Left ventricle myocardium inferior (tissue), 1 donor: ENCODE measurements around the gene ARHGEF4. TPM values are rescaled to one million over a fixed set of nuclear protein-coding genes. Genes with fewer than 3 reads are reported as not detected.

ENCODE experiments used
- DNase-seq: peaks from one replicate; pipeline ENCODE4 v3.0.0-alpha.2; 2020
- H3K27ac ChIP-seq: fragments of 200-600 bp; replicated peaks from 2 replicates; pipeline ENCODE4 v1.8.0; 2021
- H3K27me3 ChIP-seq: fragments of 200-600 bp; 2 replicates; pipeline ENCODE4 v1.8.0; 2021; ENCODE audit warnings: low read depth
- H3K36me3 ChIP-seq: fragments of 200-600 bp; 2 replicates; pipeline ENCODE4 v1.8.0; 2021
- H3K4me1 ChIP-seq: fragments of 200-600 bp; 2 replicates; pipeline ENCODE4 v1.8.0; 2021
- H3K4me3 ChIP-seq: fragments of 200-600 bp; 2 replicates; pipeline ENCODE4 v1.8.0; 2021; ENCODE audit warnings: mild to moderate bottlenecking, moderate library complexity
- H3K9me3 ChIP-seq: fragments of 200-600 bp; replicated peaks from 2 replicates; pipeline ENCODE4 v1.8.0; 2021
- CTCF ChIP-seq: fragments of 200-600 bp; IDR thresholded peaks from 2 replicates; pipeline ENCODE4 v1.8.0; 2021; ENCODE audit warnings: antibody characterized with exemption, mild to moderate bottlenecking, borderline replicate concordance
- intact Hi-C: fragments of 100-400 bp; cut with micrococcal nuclease; formaldehyde crosslinking; loops from one replicate; pipeline ENCODE4 v1.11.0; 2022
- total RNA-seq: library from RNA; stranded (reverse); fragmentation: NEBNext Ultra II Directional; extraction: Animal tissue kit (Norgen Biotek cat#: 25700); gene quantifications from one replicate; pipeline ENCODE4 v1.2.1, GENCODE V29; 2021
- donor health status: DM: no; HTN: yes; CAD: no; lungs with severe emphysema.

The ARHGEF4 gene
- total RNA-seq, 1 donor from 2014 or later, result 5.3 TPM

GRCh38 chr2:130846686-130847375 lies 10.1 kb downstream of the ARHGEF4 start:
- intact Hi-C loops, result no loop called here
- Histone ChIP-seq H3K4me1 (no peaks in the 10 kb centered on the region), H3K27me3 (peaks cover 28% of the 10 kb centered on the region), H3K36me3 (no peaks in the 10 kb centered on the region), H3K4me3 (no peak overlapping the region), H3K9me3 (no peaks in the 10 kb centered on the region), H3K27ac (no peak overlapping the region)
- TF ChIP-seq CTCF, result no peak
- DNase-seq, result no peak

- intact Hi-C loops, result no loop called here
- no peak for TF ChIP-seq CTCF
- Histone ChIP-seq H3K27me3 (peaks cover 21% of the 10 kb centered on the region), H3K36me3 (no peaks in the 10 kb centered on the region), H3K4me3 (no peak overlapping the region), H3K27ac (no peak overlapping the region), H3K9me3 (no peaks in the 10 kb centered on the region), H3K4me1 (no peaks in the 10 kb centered on the region)
- DNase-seq, result no peak
Observed at GRCh38 chr2:130847776-130848525, 11.2 kb downstream of the ARHGEF4 start.

- no peak for TF ChIP-seq CTCF
- H3K4me1 ChIP-seq, result no peaks in the 10 kb centered on the region
- H3K4me3 ChIP-seq, result no peak overlapping the region
- intact Hi-C loops, result no loop called here
- H3K36me3 ChIP-seq, result no peaks in the 10 kb centered on the region
- no peak for DNase-seq
- H3K27ac ChIP-seq, result no peak overlapping the region
- no peaks in the 10 kb centered on the region for H3K9me3 ChIP-seq
- peaks cover 14% of the 10 kb centered on the region for H3K27me3 ChIP-seq
Observed at GRCh38 chr2:130848526-130849210, 12.0 kb downstream of the ARHGEF4 start.

GRCh38 chr2:130849896-130850787 lies 13.4 kb downstream of the ARHGEF4 start:
- Histone ChIP-seq H3K27me3 (peaks cover 4% of the 10 kb centered on the region), H3K4me1 (no peaks in the 10 kb centered on the region), H3K27ac (peak overlapping the region; percentile 46), H3K9me3 (no peaks in the 10 kb centered on the region), H3K36me3 (no peaks in the 10 kb centered on the region), H3K4me3 (no peak overlapping the region)
- TF ChIP-seq CTCF, result no peak
- no peak for DNase-seq
- intact Hi-C loops, result no loop called here
